WERI-Rb-1 (cell line): ENCODE measurements around the gene VWA5B1.

Source experiments
- DNase-seq: peaks from one replicate; pipeline ENCODE4 v3.0.0-alpha.2; 2020
- H3K27ac ChIP-seq: fragments of 250-450 bp; sonication (Bioruptor Pico); 2 replicates; pipeline ENCODE4 v1.5.1; 2020; ENCODE audit warnings: mild to moderate bottlenecking, moderate library complexity
- H3K27me3 ChIP-seq: fragments of 250-450 bp; sonication (Bioruptor Pico); 2 replicates; pipeline ENCODE4 v1.5.1; 2021; ENCODE audit warnings: mild to moderate bottlenecking, low read depth, moderate library complexity; ENCODE audit not compliant: insufficient read depth, severe bottlenecking
- H3K36me3 ChIP-seq: fragments of 250-450 bp; sonication (Bioruptor Pico); 2 replicates; pipeline ENCODE4 v1.5.1; 2020; ENCODE audit warnings: mild to moderate bottlenecking, moderate library complexity
- H3K4me3 ChIP-seq: 2 replicates; pipeline ENCODE4 v1.5.1; 2011; ENCODE audit warnings: low read depth, mild to moderate bottlenecking, control low read depth, low read length
- H3K9me3 ChIP-seq: fragments of 250-450 bp; sonication (Bioruptor Pico); 2 replicates; pipeline ENCODE4 v1.5.1; 2021; ENCODE audit warnings: mild to moderate bottlenecking, moderate library complexity; ENCODE audit not compliant: severe bottlenecking
- TF ChIP-seq, protein P1 (sequence below): IDR thresholded peaks from 2 replicates; pipeline ENCODE4 v1.5.1; 2011; ENCODE audit warnings: low read depth, mild to moderate bottlenecking, control low read depth, inconsistent platforms, low read length

VWA5B1 gene

DNA sequence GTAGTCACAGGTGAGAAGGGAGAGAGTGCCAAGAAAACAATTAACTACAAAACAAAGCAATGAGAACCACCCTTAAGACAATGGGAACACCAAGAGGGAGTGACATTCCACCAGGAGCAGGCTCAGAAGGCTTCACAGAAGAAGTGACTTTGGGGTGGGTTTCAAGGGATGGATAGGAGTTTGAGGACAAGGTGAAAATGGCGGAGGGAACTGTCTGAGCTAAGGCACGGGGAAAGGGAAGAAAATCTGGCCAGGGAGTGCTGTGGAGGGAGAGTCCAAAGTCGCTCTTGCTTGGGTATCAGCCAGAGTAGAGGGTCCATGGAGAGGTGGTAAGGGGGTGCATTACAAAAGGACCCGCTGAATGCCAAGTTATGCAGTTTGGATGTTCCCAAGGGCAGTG lies 108.1 kb downstream of the VWA5B1 start:
- Histone ChIP-seq H3K4me3 (no peak overlapping the region), H3K36me3 (no peaks in the 10 kb centered on the region), H3K27me3 (peaks cover 27% of the 10 kb centered on the region), H3K27ac (no peak overlapping the region), H3K9me3 (peaks cover 10% of the 10 kb centered on the region)
- DNase-seq: no peak
- TF ChIP-seq, protein P1, sequence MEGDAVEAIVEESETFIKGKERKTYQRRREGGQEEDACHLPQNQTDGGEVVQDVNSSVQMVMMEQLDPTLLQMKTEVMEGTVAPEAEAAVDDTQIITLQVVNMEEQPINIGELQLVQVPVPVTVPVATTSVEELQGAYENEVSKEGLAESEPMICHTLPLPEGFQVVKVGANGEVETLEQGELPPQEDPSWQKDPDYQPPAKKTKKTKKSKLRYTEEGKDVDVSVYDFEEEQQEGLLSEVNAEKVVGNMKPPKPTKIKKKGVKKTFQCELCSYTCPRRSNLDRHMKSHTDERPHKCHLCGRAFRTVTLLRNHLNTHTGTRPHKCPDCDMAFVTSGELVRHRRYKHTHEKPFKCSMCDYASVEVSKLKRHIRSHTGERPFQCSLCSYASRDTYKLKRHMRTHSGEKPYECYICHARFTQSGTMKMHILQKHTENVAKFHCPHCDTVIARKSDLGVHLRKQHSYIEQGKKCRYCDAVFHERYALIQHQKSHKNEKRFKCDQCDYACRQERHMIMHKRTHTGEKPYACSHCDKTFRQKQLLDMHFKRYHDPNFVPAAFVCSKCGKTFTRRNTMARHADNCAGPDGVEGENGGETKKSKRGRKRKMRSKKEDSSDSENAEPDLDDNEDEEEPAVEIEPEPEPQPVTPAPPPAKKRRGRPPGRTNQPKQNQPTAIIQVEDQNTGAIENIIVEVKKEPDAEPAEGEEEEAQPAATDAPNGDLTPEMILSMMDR: no peak

DNA sequence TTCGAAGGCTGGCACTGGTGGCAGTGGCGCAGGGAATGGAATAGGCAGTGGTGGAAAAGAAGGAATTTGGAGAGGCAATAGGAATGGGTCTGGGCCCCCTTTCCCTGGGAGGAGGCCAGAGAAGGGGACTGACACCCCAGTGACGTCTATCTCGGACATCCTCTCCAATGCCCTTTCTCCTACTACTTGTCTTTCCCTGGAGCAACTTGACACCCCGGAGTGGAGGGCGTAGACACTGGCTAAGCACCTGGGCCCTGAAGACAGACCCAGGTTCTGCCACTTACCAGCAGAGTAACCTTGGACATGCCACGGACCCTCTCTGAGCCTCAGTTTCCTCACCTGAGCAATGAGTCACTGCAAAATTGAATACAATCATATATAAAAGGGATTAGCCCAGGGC lies 108.5 kb downstream of the VWA5B1 start:
- peaks cover 10% of the 10 kb centered on the region for H3K9me3 ChIP-seq
- no peak for DNase-seq
- no peak overlapping the region for H3K4me3 ChIP-seq
- TF ChIP-seq, protein P1: no peak
- H3K36me3 ChIP-seq: no peaks in the 10 kb centered on the region
- H3K27ac ChIP-seq: no peak overlapping the region
- H3K27me3 ChIP-seq: peaks cover 28% of the 10 kb centered on the region

DNA sequence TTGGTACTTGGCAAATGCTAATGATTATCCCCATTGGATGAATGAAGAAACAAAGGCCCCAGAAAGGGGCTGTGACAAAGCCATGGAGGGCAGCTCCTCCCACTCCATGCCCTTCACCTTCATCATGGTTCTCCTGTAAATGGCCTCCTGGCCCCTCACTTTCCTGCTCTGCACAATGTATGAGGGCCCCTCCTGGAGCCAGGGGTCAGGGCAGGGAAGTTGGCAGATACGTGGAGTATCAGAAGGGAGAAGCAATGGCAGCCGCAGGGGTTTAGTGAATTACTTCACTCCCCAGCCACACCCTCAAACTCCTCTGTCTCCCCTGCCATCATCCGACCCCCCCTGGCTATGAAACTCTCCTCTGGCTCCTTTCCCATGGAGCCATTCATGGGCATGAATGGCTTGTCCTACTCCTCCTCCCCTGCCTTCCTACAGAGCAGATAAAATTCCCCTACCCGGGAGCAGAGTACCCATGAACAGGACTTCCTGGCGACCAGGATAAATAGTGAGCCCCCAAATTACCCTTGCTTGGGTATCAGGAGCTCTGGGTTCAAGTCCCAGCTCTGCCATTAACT lies 109.0 kb downstream of the VWA5B1 start:
- no peaks in the 10 kb centered on the region for H3K36me3 ChIP-seq
- H3K9me3 ChIP-seq: peaks cover 10% of the 10 kb centered on the region
- DNase-seq: no peak
- peaks cover 28% of the 10 kb centered on the region for H3K27me3 ChIP-seq
- TF ChIP-seq, protein P1: no peak
- no peak overlapping the region for H3K27ac ChIP-seq
- no peak overlapping the region for H3K4me3 ChIP-seq

DNA sequence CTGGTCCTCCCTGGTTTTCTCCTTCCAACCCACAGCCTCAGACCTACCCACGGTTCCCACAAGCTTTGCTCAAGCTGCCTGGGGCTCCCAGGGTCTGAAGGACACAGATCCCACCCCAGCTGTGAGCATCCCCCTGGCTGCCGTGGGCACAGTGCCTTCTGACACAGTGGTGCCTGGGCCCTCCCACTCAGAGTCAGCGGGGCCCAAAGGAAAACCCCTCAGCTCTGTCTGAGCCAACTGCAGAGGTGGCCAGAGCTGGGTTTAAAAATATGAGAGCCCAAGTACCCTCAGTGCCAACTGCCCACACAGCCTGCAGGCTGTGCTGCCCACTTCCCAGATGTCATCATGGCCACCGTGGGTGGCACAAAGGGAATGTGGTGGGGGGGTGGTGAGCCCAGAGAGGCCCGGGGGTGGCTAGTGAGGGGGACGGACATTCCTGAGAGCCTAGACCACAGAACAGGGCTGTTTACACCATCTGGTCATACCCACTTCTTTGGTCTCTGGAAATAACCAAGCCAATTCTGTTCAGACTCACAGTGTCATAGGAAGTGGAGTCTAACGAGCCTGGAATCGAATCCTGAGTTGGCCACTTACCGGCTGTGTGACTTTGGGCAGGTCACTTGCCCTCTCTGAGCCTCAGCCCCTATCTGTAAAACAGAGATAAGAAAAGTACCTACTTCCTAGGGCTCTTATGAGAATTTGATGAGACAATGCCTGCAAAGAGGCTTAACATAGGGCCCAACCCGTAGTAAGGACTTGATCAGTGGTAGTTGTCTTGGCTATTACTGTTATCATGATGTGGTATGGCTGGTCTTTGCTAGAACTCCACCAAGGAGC lies 109.9 kb downstream of the VWA5B1 start:
- no peak for DNase-seq
- no peak overlapping the region for H3K27ac ChIP-seq
- no peak overlapping the region for H3K4me3 ChIP-seq
- peaks cover 28% of the 10 kb centered on the region for H3K27me3 ChIP-seq
- no peaks in the 10 kb centered on the region for H3K36me3 ChIP-seq
- H3K9me3 ChIP-seq: peaks cover 4% of the 10 kb centered on the region
- TF ChIP-seq, protein P1: no peak

DNA sequence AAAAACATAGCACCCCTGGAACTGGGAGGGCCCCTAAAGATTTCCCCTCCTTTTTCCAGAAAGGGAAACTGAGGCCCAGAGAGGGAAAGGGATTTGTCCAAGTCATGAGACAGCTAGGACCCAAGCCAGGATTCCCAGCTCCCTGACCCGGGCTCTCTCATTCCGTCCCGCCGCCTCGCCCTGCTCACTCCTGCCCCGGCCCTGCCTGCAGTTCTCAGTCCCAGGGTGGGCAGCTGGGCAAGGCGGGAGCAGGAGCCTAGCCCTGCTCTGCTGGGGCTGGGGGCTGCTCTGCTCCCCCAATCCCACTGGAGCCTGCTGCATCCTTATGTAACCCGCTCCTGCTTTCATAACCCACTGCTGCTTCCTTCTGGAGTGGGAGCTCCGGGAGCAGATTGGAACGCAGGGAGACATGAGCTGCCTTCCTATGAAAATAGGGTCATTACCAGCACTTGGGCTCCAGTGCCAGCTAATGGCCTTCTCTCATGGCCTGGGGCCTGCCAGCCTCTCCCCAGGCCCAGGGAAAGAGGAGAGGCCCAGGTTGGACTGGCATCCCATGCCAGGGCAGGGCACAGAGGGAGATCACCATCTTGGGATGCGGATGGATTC lies 110.8 kb downstream of the VWA5B1 start:
- no peak overlapping the region for H3K27ac ChIP-seq
- H3K4me3 ChIP-seq: no peak overlapping the region
- no peaks in the 10 kb centered on the region for H3K36me3 ChIP-seq
- no peaks in the 10 kb centered on the region for H3K9me3 ChIP-seq
- peaks cover 28% of the 10 kb centered on the region for H3K27me3 ChIP-seq
- no peak for DNase-seq
- TF ChIP-seq, protein P1: no peak
